HG03064 (cell line): ENCODE measurements around the gene NR6A1.

ENCODE experiments used
- ATAC-seq: cut with Tn5 transposase; IDR thresholded peaks from one replicate; pipeline ENCODE4 v1.9.1; 2021; ENCODE audit warnings: low read depth; ENCODE audit not compliant: unreplicated experiment

The NR6A1 gene

DNA sequence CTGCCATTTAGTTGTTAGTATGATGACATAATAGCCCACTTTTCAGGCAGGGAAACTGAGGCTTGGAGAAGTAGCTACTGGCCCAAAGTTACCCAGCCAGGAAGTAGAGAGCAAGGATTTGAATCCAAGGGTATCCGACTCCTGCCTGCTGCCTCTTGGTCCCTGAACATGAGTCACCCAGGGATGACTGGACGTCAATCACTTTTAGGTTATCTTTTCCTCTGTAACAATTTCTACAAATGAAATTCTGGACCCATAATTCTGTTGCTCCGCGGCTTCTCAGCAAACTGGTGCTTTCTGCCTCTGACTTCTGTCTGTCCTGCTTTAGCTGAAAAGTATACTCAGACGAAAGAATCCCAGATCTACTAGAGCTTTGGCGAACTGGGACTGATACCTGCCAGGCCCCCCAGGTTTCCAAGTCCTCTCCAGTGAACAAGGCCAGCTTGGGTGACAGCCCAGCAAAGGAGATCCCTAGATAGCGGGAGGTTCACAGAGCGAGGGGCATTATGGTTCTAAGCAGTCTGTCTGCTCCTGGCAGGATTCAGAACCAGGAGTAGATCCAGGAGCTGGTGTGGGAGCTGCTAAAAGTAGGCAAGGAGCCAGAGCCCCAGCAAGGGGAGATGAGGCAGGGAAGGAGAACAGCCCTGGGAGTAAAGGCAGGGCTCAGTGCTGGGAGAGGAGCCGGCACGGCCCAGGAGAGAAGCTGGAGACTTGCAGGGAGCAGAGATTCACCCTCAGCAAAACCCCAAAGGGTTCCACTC is 26.4 kb upstream of the NR6A1 start:
- ATAC-seq, result no peak

DNA sequence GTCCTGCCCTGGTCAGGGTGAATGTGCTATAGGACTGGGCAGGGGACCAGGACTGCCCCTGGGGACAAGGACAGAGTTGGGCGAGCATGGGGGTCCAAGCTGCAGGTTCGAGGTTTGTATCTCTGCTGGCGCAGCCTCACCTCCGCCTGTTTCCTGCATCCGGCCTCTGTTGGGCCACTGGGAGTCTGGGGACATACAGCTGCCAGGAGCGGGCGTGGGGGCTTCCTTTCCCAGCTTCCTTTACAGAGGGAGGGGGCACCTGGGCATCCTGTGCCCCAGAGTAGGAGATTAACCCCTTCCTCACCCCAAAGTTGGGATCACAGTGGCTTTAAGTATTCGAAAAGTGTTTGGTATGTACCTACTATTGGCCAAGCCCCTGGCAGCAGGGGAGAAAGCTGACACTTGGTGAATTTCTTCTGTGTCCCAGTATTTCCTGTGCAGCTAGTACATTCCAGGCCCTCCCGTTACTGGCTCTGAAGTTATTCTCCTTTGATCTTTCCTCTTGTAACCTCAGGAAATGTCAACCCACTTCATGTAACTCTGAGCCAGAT is 24.8 kb upstream of the NR6A1 start:
- ATAC-seq, result no peak

DNA sequence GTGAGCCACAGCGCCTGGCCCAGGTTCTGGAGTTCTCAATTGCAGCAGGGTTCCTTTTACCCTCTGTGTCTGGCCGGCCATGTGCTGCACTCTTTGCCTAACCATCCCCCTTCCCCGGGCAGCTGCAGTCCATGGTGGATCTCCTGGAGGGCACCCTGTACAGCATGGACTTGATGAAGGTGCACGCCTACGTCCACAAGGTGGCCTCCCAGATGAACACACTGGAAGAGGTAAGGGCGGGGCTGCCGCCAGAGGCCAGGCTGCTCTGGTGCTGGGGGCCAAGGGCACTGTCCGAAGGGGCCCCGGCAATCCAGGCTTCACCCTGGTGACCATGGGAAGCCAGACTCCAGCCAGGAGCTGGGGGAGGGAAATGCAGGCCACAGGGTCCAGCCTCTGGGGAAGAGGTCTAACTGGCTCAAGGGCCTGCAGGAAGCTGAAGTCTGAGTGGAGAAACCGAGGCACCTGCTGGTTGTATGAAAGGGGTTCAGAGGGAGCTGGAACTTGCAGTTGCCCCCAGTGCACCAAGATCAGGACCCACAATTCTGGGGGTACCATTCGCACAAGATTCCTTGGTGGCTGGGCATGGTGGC is 23.9 kb upstream of the NR6A1 start:
- no peak for ATAC-seq

- no peak for ATAC-seq
These were observed 22.0 kb upstream of the NR6A1 start for GRCh38 chr9:124793015-124793541.

- no peak for ATAC-seq
These were observed 21.3 kb upstream of the NR6A1 start for GRCh38 chr9:124792257-124793014.

DNA sequence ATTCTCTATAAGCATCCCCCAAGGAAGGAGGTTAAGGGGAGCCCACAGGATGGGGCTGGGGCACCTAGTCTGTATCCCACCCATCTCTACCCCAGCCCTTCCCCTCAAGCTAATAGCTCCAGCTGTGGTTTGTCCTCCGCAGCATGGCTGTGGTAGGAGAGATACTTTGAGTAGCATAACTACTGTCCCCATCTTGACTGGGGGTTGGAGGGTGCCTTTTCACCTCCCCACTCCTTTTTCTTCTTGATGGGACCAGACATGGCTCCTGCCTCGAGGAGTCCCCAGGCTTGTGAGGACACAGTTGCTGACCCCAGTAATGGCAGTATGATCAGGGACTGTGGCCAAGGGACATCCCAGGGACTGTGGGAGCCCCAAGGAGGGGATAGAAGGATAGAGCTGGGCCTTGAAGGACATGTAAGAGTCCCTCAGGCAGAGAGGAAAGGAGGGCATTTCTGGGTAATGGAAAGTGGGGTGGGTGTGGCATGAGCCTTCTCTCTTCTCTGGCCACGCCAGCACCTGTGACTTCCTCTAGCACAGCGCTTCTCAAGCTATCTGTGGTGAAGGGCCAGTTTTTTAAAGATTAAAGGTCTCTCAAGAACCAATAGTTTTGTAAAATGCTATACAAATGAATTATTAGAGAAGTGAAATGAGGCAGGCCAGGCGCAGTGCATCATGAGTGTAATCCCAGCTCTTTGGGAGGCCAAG is 19.8 kb upstream of the NR6A1 start:
- ATAC-seq, result no peak

DNA sequence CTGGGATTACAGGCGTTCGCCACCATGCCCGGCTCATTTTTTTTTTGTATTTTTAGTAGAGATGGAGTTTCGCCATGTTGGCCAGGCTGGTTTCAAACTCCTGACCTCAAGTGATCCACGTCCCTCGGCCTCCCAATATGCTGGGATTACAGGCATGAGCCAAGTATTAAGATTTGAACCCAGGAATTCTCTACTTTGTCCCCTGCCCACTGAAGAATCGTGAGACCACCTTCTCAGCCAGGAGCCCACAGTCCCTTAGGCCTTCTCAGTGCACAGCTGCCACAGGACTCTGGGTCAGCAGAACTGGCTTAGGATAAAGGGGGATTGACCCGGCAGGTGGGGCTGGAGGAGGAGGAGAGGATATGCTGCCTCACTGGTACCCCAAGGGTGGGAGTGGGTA is 19.2 kb upstream of the NR6A1 start:
- ATAC-seq, result no peak

- no peak for ATAC-seq
These were observed 18.4 kb upstream of the NR6A1 start for GRCh38 chr9:124789531-124789930.

DNA sequence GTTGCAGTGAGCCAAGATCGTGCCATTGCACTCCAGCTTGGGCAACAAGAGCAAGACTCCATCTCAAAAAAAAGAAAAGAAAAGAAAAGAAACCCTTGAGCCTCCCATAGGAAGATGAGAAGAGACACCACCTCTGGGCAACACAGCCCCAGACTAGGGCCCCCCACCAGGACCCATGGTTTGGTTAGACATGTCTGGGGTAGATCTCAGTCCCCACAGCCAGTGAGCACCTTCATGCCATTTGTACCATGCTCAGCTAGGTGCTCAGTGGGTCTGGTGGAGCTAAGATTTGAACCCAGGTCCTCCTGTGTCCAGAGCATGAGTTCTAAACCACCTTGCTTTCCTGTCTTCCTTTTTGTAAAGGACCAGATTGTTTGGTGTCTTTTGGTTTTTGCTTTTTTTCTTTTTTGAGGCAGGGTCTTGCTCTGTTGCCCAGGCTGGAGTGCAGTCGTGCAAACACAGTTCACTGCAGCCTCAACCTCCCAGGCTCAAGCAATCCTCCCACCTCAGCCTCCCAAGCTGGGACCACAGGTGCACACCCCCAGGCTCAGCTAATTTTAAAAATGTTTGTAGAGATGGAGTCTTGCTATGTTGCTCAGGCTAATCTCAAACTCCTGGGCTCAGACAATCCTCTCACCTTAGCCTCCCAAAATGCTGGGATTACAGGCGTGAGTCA is 17.6 kb upstream of the NR6A1 start:
- ATAC-seq, result no peak

- no peak for ATAC-seq
These were observed 15.9 kb upstream of the NR6A1 start for GRCh38 chr9:124786881-124787573.

GRCh38 chr9:124784509-124784908 is 13.4 kb upstream of the NR6A1 start:
- no peak for ATAC-seq

- no peak for ATAC-seq
These were observed 12.7 kb upstream of the NR6A1 start for GRCh38 chr9:124783830-124784229.

DNA sequence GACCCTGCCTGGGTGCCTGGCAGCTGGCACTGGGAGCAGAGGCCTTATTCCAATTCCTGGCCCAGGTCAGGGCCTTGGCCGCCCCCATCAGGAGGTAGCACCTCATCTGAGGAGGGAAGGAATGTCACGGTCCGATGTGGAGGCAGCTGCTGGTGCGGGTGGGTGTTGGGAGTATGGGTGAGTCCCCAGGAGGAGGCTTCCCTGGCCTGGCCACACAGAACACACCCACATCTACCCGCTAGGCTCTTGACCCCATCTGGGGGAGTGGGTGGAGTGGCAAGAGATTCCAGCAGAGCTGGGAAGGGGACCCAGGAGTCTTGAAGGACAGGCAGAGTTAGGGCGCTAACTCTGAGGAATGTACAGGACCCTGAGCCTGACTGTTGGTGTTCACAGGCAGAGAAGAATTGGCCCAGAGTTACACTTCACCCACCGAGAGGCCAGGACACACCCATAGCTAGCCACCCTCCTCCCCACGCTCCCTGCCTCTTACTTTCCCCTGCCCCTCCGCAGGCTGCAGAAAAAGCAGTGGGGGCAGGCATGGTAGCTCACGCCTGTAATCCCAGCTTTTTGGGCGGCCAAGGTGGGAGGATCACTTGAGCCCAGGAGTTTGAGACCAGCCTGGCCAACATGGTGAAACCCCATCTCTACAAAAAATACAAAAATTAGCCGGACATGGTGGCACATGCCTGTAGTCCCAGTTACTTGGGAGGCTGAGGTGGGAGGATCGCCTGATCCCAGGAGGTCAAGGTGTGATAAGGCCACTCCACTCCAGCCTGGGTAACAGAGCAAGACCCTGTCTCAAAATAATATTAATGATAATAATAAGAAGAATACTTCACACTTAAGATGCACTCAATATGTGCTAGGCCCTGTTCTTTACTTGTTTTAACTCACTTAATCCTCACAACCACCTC is 11.8 kb upstream of the NR6A1 start:
- ATAC-seq, result no peak

DNA sequence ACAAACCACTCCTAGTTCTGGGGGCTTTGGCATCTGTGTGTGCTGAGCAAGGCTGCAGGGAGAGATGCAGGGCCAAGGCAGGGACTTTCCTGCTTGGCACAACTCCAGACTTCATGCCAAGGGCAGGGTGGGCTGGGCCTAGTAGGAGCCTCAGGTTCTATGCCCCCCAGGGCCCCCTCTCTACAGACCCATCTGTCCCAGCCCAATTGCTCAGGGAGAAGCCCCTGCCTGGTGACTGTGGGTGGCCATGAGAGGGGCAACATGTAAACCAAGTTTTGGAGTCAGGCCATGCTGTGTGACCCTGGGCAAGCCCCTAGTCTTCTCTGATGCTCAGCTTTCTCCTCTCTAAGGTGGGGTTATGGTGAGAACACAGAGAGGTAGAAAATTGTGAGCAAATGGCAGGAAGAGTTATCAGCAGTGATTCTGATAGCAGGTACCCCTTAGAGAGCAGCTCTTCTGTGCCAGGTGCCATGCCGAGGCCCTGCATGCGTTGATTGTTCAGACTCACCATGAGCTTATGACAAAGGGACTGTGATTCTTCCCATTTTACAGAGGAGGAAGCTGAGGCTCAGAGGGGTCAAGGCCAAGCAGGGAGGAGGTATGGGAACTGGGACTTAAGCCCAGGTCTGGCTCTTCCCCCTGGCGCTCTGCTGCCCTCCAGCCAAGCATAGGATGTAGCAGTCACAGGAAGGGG is 11.0 kb upstream of the NR6A1 start:
- no peak for ATAC-seq

- ATAC-seq, result no peak
These were observed 9.6 kb upstream of the NR6A1 start for GRCh38 chr9:124780757-124781151.

DNA sequence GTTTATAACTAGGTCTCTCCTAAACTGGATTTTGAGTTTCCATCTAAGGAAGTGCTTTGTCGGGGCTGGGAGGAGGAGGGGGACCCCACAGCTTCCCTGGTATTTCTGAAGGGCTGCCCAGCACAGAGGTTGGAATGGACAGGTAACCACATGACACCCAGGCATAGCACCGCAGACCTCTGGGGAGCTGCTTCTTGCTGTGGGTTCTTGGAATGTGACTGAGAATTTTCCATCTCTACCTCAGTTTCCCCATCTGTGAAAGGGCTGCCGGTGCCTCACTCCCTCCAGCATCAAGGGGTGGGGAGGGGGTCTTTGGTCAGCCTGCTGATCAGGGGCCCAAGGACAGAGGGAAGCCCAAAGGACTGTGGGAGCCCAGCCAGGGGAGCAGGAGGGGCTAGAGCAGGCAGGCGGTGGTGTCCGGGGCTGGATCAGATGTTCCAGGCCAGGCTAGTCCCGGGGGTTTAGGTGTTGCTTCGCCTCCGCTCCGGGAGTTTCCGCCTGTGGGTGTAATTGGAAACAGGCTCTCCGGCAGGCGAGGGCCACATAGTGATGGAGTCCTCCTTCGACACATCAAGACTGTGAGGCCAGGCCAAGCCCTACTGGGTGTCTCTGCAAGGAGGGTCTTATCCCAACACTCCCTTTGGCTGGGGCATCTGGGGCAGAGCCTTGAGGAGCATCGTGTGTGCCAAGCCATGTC is 9.1 kb upstream of the NR6A1 start:
- no peak for ATAC-seq

DNA sequence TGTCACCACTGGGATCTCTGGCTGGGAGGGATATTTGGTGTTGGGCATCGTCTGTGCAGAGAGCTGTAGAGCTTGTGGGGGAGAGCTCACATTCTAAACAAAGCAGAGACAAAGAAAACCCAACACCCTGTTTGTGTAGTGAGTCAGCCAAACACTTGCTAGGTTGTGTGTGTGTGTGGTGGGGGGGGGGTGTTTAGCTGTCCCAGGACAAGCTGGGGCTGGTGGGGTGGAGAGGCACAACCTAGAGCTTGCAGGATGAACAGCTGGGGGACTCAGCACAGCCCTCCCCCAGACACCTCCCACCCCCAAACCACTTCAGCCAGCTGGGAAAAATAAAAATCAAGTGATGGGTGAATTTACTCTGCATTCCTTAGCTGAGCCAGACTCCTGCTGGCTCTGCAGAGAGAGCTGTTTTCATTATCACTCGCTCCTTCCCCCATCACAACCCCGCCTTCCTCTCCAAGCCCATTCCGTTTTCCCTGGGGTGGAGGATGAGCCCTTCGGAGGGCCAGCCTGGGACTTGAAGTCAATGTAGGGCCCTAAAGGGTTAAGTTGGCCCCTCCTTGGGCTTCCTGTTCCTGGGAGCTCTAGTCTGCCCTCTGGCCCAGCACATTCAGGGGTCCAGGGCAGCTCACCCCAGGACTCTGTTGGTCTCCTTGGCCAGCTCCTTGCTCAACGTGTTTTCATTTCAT is 8.4 kb upstream of the NR6A1 start:
- no peak for ATAC-seq
